ENCODE data around the gene FKBP5.

The FKBP5 gene

GRCh38 chr6:35534407-35535170 is 154.1 kb downstream of the FKBP5 start:
- Histone ChIP-seq H3K27ac (no peak overlapping the region), H3K4me3 (no peak overlapping the region)

GRCh38 chr6:35533981-35534380 is 154.7 kb downstream of the FKBP5 start:
- Histone ChIP-seq H3K4me3 (no peak overlapping the region), H3K27ac (no peak overlapping the region)

GRCh38 chr6:35532126-35532525 is 156.6 kb downstream of the FKBP5 start:
- no peak overlapping the region for H3K27ac ChIP-seq
- no peak overlapping the region for H3K4me3 ChIP-seq

GRCh38 chr6:35524380-35525020 is 164.2 kb downstream of the FKBP5 start:
- no peak overlapping the region for H3K4me3 ChIP-seq
- H3K27ac ChIP-seq, result no peak overlapping the region
